ENCODE measurements around the gene CFAP299. TPM values are rescaled to one million over a fixed set of nuclear protein-coding genes. Genes with fewer than 3 reads are reported as not detected.
A peak's percentile ranks its signal among the peaks of the same experiment; 100 is the strongest.
"Not testable (repeated sequence)": the region's sequence is repeated elsewhere in the genome, so short reads cannot be mapped to it uniquely, and the experiment has no call there.

CFAP299 gene
- total RNA-seq, 1 donor from 2014 or later, result 5.1 TPM

GRCh38 chr4:80438016-80438415 lies 102.5 kb downstream of the CFAP299 start:
- Histone ChIP-seq H3K36me3 (no peaks in the 10 kb centered on the region), H3K4me1 (no peaks in the 10 kb centered on the region), H3K27ac (no peak overlapping the region), H3K27me3 (ENCODE audit: low read depth) (no peaks in the 10 kb centered on the region), H3K4me3 (no peak overlapping the region), H3K9me3 (peaks cover 6% of the 10 kb centered on the region)
- no peak for TF ChIP-seq CTCF (IDR thresholded peaks at IDR 0.05)
- DNase-seq (no peak), ATAC-seq (no peak)
- intact Hi-C loops (cut with DNase I), result no loop called here

- ATAC-seq, result peak; percentile 45 to 57
- H3K27ac ChIP-seq, H3K4me3 ChIP-seq: not testable (repeated sequence)
Observed at GRCh38 chr4:80439294-80440061, 103.9 kb downstream of the CFAP299 start.

GRCh38 chr4:80446248-80446647 lies 110.7 kb downstream of the CFAP299 start:
- TF ChIP-seq CTCF (IDR thresholded peaks at IDR 0.05), result no peak
- Histone ChIP-seq H3K36me3 (no peaks in the 10 kb centered on the region), H3K9me3 (peaks cover 3% of the 10 kb centered on the region), H3K4me1 (no peaks in the 10 kb centered on the region), H3K4me3 (no peak overlapping the region), H3K27ac (no peak overlapping the region), H3K27me3 (ENCODE audit: low read depth) (no peaks in the 10 kb centered on the region)
- intact Hi-C loops (cut with DNase I), result no loop called here
- DNase-seq (no peak), ATAC-seq (no peak)

More at GRCh38 chr4:80439294-80440061, 103.9 kb downstream of the CFAP299 start:
- DNase-seq, result peak; percentile 54
- H3K9me3 ChIP-seq; intact Hi-C loops (cut with DNase I); H3K36me3 ChIP-seq; H3K27me3 ChIP-seq (ENCODE audit: low read depth); H3K4me1 ChIP-seq: not testable (repeated sequence)

GRCh38 chr4:80446664-80447063 lies 111.1 kb downstream of the CFAP299 start:
- H3K27me3 ChIP-seq (ENCODE audit: low read depth), result no peaks in the 10 kb centered on the region
- intact Hi-C loops (cut with DNase I), result no loop called here
- no peaks in the 10 kb centered on the region for H3K9me3 ChIP-seq
- no peak for TF ChIP-seq CTCF (IDR thresholded peaks at IDR 0.05)
- no peak overlapping the region for H3K27ac ChIP-seq
- no peak for ATAC-seq
- no peaks in the 10 kb centered on the region for H3K4me1 ChIP-seq
- H3K4me3 ChIP-seq, result no peak overlapping the region
- DNase-seq, result no peak
- no peaks in the 10 kb centered on the region for H3K36me3 ChIP-seq

- intact Hi-C loops (cut with DNase I), result no loop called here
- no peaks in the 10 kb centered on the region for H3K36me3 ChIP-seq
- ATAC-seq (no peak), DNase-seq (no peak)
- no peak overlapping the region for H3K4me3 ChIP-seq
- TF ChIP-seq CTCF (IDR thresholded peaks at IDR 0.05), result no peak
- H3K9me3 ChIP-seq, result no peaks in the 10 kb centered on the region
- H3K27ac ChIP-seq, result no peak overlapping the region
- no peaks in the 10 kb centered on the region for H3K4me1 ChIP-seq
- no peaks in the 10 kb centered on the region for H3K27me3 ChIP-seq (ENCODE audit: low read depth)
Observed at GRCh38 chr4:80447493-80447892, 112.0 kb downstream of the CFAP299 start.

GRCh38 chr4:80448056-80448455 lies 112.5 kb downstream of the CFAP299 start:
- intact Hi-C loops (cut with DNase I), result no loop called here
- no peak overlapping the region for H3K27ac ChIP-seq
- DNase-seq (no peak), ATAC-seq (no peak)
- no peak overlapping the region for H3K4me3 ChIP-seq
- H3K36me3 ChIP-seq, result no peaks in the 10 kb centered on the region
- H3K4me1 ChIP-seq, result no peaks in the 10 kb centered on the region
- H3K27me3 ChIP-seq (ENCODE audit: low read depth), result no peaks in the 10 kb centered on the region
- no peak for TF ChIP-seq CTCF (IDR thresholded peaks at IDR 0.05)
- H3K9me3 ChIP-seq, result no peaks in the 10 kb centered on the region
